ENCODE data around the gene MCEE.
"Not testable (repeated sequence)": the region's sequence is repeated elsewhere in the genome, so short reads cannot be mapped to it uniquely, and the experiment has no call there.

Gene MCEE

DNA sequence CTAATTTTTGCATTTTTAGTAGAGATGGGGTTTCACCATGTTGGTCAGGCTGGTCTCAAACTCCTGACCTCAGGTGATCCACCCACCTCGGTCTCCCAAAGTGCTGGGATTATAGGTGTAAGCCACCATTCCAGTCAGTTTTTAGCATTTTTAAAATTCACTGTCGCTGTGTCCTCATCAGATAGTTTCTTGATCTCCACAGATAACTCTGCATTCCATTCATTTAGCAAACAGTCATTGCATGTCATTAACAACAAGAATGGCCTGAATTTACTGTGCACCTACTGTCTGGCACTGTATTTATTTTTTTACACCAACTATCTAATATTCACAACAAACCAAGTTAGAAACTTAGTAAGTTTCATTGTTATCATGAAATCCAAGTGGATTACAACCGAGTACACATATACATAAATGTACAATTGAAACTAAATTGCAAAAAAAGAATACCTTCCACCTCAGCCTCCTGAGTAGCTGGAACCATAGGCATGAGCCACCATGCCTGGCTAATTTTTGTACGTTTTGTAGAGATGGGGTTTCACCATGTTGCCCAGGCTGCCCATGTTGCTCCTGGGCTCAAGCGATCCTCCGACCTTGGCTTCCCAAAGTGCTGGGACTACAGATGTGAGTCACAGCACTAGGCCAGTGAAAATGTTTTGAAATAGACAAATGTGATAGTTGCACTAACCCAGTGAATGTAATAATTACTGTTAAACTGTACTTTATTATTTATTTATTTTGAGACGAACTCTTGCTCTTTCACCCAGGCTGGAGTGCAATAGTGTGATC, 4.3 kb downstream of the MCEE start:
- DNase-seq: no peak

DNA sequence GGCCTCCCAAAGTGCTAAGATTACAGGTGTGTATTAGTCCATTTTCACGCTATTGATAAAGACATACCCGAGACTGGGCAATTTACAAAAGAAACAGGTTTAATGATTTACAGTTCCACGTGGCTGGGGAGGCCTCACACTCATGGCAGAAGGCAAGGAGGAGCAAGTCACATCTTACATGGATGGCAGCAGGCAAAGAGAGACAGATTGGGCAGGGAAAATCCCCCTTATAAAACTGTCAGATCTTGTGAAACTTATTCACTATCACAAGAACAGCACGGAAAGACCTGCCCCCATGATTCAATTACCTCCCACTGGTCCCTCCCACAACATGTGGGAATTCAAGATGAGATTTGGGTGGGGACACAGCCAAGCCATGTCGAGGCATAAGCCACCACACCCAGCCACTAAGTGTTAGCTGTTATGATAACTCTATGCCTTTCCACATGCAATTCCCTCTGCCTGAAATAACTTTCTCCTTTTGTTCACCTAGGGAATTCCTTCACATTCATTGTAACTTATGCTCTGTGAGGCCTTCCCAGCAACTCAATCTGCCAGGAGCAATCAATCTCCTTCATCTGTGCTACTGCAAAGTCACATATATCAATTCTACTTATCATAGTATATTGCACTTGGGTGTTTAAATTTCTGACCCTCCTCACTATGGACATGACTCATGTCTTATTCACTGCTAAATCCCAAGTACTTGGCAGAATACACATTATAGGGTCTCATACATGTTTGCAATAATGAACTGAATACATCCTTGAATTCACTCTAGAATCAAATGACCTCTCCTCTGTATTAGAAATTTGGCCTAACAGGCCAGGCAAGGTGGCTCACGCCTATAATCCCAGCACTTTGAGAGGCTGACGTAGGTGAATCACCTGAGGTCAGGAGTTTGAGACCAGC, 7.4 kb downstream of the MCEE start:
- no peak for DNase-seq

DNA sequence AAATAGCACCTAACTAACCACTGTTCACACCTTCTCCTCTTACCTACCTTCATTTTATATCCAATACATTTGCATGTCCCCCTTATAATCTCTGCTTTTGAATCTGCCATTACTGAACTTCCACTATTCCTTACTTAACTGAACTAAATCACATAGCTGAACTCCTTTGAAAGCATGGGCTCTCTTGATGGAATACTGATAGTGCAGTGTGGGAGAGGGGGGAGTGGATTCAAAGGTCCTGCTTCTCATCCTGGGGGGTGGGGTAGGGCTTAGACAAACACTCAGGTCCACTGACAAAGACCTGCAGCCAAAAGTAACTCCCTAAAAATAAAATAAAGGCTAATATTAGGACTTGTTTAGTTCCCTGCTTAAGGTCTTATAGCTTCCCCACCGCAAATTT, 8.6 kb downstream of the MCEE start:
- DNase-seq: no peak

DNA sequence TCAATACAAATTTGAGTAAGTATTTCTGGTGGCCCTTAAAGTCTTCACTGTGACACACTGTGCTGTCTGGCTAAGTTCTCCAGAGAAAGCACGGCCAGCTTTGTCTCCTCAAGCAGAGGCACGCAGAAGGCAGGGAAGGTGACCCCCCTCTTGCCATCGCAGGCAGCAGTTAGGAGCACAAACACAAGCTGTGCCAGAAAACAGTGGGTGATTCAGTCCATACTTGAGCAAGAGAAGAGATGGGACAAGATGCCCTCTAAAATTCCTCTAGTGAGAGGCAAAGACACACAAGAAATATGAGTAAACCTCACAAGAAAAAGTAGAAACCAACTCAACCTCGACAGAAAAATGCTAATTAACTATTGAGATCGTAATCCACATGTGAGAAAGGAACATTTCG, 9.8 kb downstream of the MCEE start:
- DNase-seq: no peak

DNA sequence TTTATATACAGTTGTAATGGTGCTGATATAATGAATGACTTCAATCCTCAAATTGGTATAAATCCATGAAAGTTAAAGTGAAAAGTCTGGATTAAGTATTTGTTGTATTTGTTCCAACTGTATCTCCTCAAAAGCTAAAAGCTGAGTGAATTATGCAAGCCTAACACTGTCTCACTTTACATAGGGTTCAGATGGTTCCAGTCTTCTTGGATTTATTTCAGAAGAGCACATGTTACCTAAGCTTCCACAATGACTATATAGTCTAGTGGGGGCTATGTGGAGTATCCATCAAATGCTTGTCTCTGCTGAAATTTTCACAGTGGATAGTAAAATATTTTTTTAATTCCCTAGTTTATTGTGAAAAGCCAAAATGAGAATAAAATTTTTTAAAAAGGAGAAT, 13.0 kb downstream of the MCEE start:
- DNase-seq: no peak

DNA sequence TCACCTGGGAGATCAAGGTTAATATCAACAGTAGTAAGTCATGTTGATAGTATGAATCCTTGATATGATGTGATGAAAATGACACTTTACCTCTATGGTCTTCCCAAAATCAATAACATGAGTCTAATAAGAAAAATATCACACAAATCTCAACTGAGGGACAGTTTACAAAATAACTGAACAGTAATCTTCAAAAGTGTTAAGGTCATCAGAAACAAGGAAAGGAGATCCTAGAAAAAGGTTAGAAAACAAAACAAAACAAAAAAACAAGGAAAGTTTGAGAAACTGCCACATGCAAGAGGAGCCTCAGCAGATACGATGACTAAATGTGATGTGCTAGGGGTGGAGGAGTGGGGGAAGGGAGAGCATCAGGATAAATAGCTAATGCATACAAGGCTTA, 16.2 kb downstream of the MCEE start:
- no peak for DNase-seq

DNA sequence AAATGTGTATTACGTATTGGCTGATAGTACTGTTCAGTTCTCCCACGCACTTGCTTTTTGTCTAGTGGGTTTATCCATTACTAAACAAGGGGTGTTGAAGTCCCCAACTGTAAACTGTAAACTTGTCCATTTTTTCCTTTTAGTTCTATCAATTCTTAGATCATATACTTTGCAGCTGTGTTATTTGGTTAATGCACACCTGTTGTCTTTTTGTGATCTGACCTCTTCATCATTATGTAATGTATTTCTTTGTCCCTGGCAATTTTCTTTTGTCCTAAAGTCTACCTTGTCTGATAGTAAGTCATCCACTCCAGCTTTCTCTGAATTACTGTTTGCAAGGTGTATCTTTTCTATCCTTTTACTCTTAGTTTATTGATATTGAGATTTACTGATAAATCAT, 21.9 kb downstream of the MCEE start:
- DNase-seq: no peak

DNA sequence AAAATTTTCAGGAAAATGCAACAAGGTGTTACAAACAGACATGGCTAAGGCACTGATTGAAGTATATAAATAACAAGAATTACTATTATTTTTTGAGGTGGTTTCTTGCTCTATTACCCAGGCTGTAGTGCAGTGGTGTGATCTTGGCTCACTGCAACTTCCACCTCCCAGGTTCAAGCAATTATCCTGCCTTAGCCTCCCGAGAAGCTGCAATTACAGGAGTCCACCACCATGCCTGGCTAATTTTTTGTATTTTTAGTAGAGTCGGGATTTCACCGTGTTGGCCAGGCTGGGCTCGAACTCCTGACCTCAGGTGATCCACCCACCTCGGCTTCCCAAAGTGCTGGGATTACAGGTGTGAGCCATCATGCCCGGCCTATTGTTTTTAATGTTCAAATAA, 23.6 kb downstream of the MCEE start:
- DNase-seq: not testable (repeated sequence)

DNA sequence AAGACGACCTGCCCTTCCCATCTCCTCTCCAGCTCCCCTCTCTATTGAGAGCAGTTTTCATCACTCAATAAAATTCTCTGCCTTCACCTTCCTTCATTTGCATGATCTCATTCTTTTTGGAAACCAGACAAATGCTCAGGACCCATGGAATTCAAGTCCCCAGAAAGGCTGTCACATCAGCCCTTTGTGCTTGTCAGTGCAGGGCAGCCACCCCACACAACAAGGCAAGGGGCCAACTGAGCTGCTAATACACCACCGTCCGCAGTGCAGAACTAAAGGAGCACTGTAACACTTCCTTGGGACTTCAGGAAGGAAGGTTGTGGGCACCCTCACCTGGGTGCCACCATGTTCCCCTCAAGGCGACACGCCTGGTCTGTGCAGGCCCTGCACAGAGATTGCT, 26.2 kb downstream of the MCEE start:
- DNase-seq: no peak

DNA sequence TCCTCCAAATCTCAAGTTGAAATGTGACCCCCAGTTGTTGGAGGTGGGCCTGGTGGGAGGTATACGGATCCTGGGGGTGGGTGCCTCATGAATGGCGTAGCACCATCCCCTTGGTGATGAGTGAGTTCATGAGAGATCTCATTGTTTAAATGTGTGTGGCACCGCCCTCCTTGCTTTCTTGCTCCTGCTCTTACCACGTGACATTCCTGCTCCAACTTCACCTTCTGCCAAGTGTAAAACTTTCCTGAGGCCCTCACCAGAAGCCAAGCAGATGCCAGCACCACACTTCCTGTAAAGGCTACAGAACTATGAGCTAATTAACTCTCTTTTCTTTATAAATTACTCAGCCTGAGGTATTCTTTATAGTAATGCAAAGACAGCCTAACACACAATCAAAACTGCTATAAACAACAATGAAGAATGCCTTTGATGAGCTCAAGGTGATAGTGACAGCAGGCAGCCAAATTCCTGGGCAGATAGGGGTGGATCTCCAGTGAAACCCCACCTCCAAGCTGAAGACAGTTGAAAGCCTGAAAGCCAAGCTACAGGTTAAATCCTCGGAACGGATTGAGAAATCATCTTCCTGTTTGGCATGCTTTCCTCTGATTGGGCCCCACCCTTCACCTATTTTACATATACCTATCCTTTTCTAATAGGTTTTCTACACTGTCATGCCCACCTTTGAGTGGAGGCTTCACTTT, 26.9 kb downstream of the MCEE start:
- no peak for DNase-seq

DNA sequence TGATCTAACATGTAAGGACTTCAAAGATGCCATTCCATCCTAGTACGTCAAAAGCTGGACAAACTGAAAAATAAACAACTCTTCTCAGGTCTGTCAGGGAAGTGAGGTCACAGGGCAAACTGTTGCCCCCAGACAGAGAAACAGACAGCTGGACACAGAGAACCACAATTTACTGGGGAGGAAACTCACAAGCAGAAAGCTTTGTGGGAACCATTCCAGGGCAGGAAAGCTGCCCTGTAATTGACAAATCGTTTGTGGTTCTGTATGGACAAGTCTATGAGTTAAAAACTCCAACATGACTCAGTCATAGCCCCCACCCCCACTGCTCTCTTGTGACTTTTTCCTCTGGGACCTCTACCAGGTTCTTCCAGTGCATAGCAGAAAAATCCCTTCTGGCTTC, 28.4 kb downstream of the MCEE start:
- no peak for DNase-seq

DNA sequence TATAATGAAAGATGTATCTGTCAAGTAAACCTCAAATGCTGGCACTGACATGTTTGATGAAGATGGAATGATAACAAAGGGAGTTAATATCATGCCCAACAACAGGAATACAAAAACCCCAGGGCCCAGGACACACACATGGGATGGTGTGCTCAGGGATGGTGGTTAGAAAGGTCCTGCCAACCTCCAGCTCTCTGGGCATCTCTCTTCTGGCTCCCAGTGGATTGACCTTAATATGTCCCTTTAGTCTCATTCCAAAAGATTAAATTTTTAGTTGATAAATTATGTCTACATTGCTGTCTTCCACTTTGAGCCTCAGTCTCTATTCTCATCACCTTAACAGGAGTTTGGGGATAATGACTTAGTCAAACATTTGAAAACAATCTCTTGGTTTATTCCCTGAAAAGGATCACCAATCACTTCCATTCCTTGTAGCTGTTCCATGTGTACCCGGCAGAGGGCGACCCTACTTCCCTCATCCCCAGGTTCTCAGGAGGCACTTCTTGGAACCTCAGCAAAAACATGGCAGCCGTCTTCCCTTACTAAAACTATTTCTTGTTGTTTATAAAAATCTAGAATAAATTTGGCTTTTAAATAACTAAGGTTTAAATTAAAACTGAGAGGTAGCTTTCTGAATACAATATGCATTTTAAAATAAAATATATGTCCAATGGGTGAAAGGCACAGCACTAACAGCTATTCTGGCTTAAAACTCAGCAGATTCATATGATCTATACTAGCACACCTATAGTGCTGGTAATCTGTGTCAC, 29.6 kb downstream of the MCEE start:
- DNase-seq: peak; percentile 13 to 82 (median 48)

DNA sequence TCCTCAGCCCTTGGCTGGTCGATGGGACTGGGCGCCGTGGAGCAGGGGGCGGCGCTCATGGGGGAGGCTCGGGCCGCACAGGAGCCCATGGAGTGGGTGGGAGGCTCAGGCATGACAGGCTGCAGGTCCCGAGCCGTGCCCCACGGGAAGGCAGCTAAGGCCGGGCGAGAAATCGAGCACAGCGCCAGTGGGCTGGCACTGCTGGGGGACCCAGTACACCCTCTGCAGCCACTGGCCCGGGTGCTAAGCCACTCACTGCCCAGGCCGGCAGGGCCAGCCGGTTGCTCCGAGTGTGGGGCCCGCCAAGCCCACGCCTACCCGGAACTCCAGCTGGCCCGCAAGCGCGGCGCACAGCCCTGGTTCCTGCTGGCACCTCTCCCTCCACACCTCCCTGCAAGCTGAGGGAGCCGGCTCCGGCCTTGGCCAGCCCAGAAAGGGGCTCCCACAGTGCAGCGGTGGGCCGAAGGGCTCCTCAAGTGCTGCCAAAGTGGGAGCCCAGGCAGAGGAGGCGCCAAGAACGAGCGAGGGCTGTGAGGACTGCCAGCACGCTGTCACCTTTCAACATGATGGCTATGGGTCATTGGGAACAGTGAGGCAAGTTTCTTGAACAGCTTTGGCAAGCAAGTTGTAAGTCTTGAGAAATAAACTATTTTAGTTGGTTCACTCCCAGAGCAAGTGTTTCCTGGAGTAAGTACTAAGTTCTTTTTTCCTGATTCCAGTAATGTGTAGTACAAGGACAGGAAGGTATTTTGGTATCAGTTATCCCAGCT, 37.4 kb downstream of the MCEE start:
- not testable (repeated sequence) for DNase-seq

DNA sequence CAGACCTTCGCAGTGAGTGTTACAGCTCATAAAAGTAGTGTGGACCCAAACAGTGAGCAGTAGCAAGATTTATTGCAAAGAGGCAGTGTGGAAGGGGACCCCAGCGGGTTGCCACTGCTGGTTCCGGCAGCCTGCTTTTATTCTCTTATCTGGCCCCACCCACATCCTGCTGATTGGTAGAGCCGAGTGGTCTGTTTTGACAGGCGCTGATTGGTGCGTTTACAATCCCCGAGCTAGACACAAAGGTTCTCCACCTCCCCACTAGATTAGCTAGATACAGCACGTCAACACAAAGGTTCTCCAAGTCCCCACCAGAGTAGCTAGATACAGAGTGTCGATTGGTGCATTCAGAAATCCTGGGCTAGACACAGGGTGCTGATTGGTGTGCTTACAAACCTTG, 38.2 kb downstream of the MCEE start:
- not testable (repeated sequence) for DNase-seq

DNA sequence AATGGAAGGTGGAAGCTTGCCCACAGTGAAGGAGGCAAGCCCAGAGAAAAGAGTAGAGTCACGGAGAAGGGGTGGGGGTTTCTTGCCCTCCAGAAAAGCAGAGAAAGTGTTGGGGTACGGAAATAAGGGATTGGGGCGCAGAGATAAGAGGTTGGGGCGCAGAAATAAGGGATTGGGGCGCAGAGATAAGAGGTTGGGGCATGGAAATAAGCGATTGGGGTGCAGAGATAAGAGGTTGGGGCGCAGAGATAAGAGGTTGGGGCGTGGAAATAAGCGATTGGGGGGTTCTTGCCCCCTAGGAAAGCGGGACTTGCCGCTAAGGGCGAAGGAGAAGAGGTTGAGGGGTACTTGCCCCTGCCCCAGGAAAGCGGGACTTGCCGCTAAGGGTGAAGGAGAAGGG, 40.6 kb downstream of the MCEE start:
- DNase-seq: not testable (repeated sequence)

DNA sequence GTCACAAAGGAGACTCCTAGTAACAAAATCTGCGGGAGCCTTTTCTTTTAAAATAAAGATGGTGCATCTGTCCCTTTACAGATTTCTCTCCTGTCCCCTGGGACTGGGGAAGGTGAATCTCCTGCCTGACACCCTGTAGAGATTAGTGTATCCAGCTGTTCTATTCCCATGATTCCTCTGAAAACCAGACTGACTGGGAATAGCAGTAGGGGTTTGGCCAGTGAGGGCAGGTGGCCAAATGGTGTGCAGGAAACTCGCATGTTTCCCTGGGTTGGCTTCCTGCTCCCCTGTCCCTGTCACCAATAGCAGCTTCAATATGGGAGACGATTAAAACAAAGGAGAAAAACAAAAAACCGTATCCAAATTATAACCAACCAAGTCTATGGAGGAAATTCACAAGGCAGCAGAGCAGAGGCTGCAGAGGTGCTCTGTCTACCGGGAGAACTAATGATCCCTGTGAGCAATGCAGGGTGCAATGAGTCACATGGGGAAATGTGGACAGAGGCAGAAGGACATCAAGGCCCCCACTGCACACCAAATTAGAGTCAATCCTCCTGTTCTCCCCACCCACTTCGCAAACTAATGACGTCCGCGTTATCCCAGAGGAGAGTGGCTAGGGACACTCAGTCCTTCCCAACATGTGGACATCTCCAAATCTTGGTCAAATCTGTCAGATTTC, 44.6 kb downstream of the MCEE start:
- peak in 1 of 3 experiments; percentile 40 for DNase-seq

DNA sequence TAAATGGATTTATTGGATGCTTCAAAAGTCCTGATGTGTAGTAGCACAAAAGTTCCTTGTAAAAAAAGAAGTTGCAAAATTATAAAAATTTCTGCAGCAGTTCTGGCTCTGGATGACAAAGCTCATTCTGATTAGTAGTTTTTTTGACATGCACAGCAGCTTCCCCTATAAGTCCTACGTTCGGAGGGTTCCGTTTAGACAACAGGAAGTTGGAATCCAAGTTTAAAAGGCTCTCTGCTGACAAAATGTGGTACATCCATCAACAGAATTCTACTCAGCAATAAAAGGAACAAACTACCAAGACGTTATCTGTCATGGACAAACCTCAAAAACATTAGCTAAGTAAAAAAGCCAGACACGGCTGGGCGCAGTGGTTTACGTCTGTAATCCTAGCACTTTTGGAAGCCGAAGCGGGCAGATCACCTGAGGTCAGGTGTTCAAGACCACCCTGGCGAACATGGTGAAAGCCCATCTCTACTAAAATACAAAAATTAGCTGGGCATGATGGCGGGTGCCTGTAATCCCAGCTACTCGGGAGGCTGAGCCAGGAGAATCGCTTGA, 46.2 kb downstream of the MCEE start:
- not testable (repeated sequence) for DNase-seq

DNA sequence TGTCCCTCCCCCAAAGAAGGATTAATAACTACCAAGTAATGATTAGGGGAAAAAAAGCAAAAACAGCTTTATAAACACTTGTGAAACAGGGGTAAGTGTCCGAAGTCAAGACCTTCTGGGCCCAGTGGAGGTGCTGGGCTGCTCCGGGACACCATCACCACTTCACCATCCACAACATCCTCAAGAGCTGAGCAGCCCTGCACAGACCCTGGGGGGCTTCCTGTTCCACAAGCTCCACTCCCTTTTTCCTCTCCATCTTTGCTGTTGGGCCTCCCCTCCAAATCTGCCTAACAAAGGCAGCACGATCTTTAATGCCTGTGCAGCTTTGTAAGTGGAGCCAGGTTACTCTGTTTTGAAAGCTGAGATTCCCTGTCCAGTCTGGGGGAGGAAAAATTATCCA, 46.7 kb downstream of the MCEE start:
- DNase-seq: not testable (repeated sequence)

DNA sequence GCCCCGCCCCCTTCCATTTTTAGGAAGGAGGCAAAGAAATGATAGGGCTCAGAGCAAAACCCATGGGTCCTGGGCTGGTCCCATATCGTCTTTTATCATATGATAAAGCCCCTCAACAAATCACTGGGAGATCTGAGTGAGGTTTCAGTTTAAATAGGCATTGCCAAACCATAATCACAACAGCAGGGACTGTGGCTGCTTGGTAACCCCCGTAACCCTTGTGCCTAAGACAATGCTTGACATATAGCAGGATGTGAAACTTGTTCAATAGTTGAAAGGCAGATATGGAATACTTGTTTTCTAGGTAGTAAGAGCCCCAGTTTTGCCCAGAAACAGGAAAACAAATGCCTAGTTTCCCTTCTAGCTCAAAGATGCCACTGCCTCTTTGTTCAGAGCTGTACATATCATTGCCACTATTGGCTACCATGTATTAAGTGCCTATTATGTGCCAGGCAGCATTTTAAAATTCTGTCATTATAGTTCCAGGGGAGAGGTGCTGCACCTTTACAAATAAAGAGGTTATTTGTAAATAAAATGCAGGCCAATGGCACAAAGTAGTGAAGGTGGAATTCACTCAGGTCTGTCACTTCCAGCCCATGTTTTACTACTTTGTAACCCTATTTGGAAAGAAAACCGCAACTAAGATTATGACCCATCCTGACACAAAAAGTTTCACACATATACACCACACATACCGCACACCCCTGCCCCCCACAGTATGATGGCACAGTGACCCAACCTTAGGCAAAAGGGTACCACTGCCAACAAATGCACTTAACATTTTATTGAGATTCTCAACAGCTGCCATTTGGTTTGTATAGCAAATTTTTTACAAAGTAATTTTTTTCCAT, 47.4 kb downstream of the MCEE start:
- no peak for DNase-seq

DNA sequence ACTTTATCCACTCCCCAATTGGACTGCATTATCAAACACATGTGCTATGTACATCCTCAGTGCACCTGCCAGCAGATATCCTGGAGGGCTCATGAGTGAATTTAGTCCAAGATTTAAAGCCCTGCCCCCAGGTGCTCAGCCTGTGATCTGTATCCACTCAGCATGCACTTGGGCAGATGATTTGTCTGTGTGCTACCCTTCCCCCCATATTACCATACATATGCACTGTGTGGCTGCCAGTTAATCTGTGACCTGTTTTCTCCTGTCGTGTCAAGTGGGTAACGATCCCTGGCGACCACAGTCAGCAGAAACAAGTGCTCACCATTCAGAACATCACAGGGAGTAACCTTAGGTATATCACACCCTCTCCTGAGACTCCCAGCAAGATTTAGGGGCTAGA, 51.4 kb downstream of the MCEE start:
- peak; percentile 54 to 86 (median 59) for DNase-seq

All from NCI-H1417 (cell line).